Measurements from ENCODE around the gene PGC.

Gene PGC

GRCh38 chr6:41743406-41744235, 3.6 kb downstream of the PGC start:
- no peaks in the 10 kb centered on the region for H4K20me1 ChIP-seq (ENCODE audit: insufficient read depth, low read length)
- TF ChIP-seq, protein P1, sequence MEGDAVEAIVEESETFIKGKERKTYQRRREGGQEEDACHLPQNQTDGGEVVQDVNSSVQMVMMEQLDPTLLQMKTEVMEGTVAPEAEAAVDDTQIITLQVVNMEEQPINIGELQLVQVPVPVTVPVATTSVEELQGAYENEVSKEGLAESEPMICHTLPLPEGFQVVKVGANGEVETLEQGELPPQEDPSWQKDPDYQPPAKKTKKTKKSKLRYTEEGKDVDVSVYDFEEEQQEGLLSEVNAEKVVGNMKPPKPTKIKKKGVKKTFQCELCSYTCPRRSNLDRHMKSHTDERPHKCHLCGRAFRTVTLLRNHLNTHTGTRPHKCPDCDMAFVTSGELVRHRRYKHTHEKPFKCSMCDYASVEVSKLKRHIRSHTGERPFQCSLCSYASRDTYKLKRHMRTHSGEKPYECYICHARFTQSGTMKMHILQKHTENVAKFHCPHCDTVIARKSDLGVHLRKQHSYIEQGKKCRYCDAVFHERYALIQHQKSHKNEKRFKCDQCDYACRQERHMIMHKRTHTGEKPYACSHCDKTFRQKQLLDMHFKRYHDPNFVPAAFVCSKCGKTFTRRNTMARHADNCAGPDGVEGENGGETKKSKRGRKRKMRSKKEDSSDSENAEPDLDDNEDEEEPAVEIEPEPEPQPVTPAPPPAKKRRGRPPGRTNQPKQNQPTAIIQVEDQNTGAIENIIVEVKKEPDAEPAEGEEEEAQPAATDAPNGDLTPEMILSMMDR (IDR thresholded peaks at IDR 0.05; ENCODE audit: borderline replicate concordance, extremely low read depth, low read length, poor library complexity, severe bottlenecking) = no peak
- TF ChIP-seq EZH2 (IDR thresholded peaks at IDR 0.05; ENCODE audit: borderline replicate concordance, low read depth, low read length, severe bottlenecking) = no peak
- H3K4me1 ChIP-seq (ENCODE audit: insufficient read depth, low read length) = no peaks in the 10 kb centered on the region
- H3K27me3 ChIP-seq (ENCODE audit: insufficient read depth, low read length, poor library complexity) = no peaks in the 10 kb centered on the region
- ATAC-seq (ENCODE audit: insufficient read depth, low read depth) = no peak
- no peak overlapping the region for H3K4me3 ChIP-seq (ENCODE audit: low read depth in 1 of 2, low read length in 2 of 2)
- H2AFZ ChIP-seq (ENCODE audit: low read depth, low read length) = no peak overlapping the region
- no peak overlapping the region for H3K4me2 ChIP-seq (ENCODE audit: insufficient read depth, low read length)
- no peaks in the 10 kb centered on the region for H3K9me3 ChIP-seq (ENCODE audit: insufficient read depth, low read length, severe bottlenecking)
- no peak overlapping the region for H3K9ac ChIP-seq (ENCODE audit: low read depth, low read length)
- H3K79me2 ChIP-seq (ENCODE audit: insufficient read depth, low read length) = no peaks in the 10 kb centered on the region
- H3K27ac ChIP-seq (ENCODE audit: low read length) = no peak overlapping the region
- H3K36me3 ChIP-seq (ENCODE audit: insufficient read depth, low read length) = no peaks in the 10 kb centered on the region
- no peak for DNase-seq

DNA sequence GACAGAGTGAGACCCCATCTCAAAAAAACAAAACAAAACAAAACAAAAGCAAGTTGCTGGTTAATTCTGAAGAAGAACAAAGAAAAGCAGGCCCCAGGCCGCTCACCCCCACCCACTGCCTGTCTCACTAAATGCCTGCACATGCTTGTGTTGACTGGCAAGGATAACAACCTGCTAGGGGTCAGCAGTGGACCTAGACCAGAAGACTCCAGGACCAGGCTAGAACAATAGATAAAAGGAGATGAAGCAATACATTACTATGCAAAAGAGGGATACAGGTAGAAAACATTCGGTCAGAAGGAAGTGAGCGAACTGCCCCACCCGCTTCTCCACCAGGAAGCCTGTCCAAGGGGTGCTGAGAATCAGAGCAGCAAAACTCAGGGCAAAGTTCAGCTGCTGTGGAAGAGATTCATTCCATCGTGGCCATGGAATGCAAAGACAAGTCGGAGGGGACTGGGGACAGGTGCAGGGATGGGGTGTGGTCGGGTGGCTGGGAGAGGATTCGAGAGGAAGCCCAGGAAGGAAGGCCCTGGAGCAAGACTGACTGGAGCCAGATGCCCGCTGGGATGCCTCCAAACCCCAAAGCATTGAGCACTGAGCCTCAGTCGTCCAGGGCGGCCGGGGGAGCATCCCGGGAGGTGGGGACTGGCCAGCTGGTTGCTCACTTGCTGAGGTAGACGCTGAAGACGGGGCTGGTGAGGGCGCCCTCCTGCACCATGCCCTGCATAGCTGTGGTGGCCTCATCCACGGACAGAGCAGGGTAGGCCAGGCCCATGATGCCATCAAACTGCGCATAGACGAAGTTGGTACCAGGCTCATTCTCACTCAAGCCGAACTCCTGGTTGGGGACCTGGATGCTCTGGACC, 5.3 kb downstream of the PGC start:
- no peaks in the 10 kb centered on the region for H4K20me1 ChIP-seq (ENCODE audit: insufficient read depth, low read length)
- no peaks in the 10 kb centered on the region for H3K4me1 ChIP-seq (ENCODE audit: insufficient read depth, low read length)
- H3K4me2 ChIP-seq (ENCODE audit: insufficient read depth, low read length) = no peak overlapping the region
- no peaks in the 10 kb centered on the region for H3K9me3 ChIP-seq (ENCODE audit: insufficient read depth, low read length, severe bottlenecking)
- no peak overlapping the region for H3K27ac ChIP-seq (ENCODE audit: low read length)
- H2AFZ ChIP-seq (ENCODE audit: low read depth, low read length) = no peak overlapping the region
- H3K79me2 ChIP-seq (ENCODE audit: insufficient read depth, low read length) = no peaks in the 10 kb centered on the region
- DNase-seq (no peak), ATAC-seq (ENCODE audit: insufficient read depth, low read depth) (0 out of 3 replicates have a peak, but pooled peaks have one; percentile 27)
- no peaks in the 10 kb centered on the region for H3K36me3 ChIP-seq (ENCODE audit: insufficient read depth, low read length)
- H3K27me3 ChIP-seq (ENCODE audit: insufficient read depth, low read length, poor library complexity) = no peaks in the 10 kb centered on the region
- no peak overlapping the region for H3K9ac ChIP-seq (ENCODE audit: low read depth, low read length)
- TF ChIP-seq, protein P1 (IDR thresholded peaks at IDR 0.05; ENCODE audit: borderline replicate concordance, extremely low read depth, low read length, poor library complexity, severe bottlenecking) = no peak
- no peak for TF ChIP-seq EZH2 (IDR thresholded peaks at IDR 0.05; ENCODE audit: borderline replicate concordance, low read depth, low read length, severe bottlenecking)
- H3K4me3 ChIP-seq (ENCODE audit: low read depth in 1 of 2, low read length in 2 of 2) = no peak overlapping the region

- H3K36me3 ChIP-seq (ENCODE audit: insufficient read depth, low read length) = no peaks in the 10 kb centered on the region
- H3K4me3 ChIP-seq (ENCODE audit: low read depth in 1 of 2, low read length in 2 of 2) = no peak overlapping the region
- ATAC-seq (ENCODE audit: insufficient read depth, low read depth) (no peak), DNase-seq (no peak)
- no peaks in the 10 kb centered on the region for H3K27me3 ChIP-seq (ENCODE audit: insufficient read depth, low read length, poor library complexity)
- H4K20me1 ChIP-seq (ENCODE audit: insufficient read depth, low read length) = no peaks in the 10 kb centered on the region
- no peak overlapping the region for H3K9ac ChIP-seq (ENCODE audit: low read depth, low read length)
- no peaks in the 10 kb centered on the region for H3K9me3 ChIP-seq (ENCODE audit: insufficient read depth, low read length, severe bottlenecking)
- peaks cover 7% of the 10 kb centered on the region for H3K4me1 ChIP-seq (ENCODE audit: insufficient read depth, low read length)
- no peak overlapping the region for H3K4me2 ChIP-seq (ENCODE audit: insufficient read depth, low read length)
- H2AFZ ChIP-seq (ENCODE audit: low read depth, low read length) = no peak overlapping the region
- TF ChIP-seq, protein P1 (IDR thresholded peaks at IDR 0.05; ENCODE audit: borderline replicate concordance, extremely low read depth, low read length, poor library complexity, severe bottlenecking) = no peak
- no peak for TF ChIP-seq EZH2 (IDR thresholded peaks at IDR 0.05; ENCODE audit: borderline replicate concordance, low read depth, low read length, severe bottlenecking)
- no peaks in the 10 kb centered on the region for H3K79me2 ChIP-seq (ENCODE audit: insufficient read depth, low read length)
- H3K27ac ChIP-seq (ENCODE audit: low read length) = no peak overlapping the region
These were observed 6.6 kb downstream of the PGC start for GRCh38 chr6:41740366-41741162.
